GM21528 (cell line): ENCODE measurements around the gene CDYL.

Experiments used
- ATAC-seq: cut with Tn5 transposase; IDR thresholded peaks from one replicate; pipeline ENCODE4 v1.9.1; 2021; ENCODE audit warnings: mild to moderate bottlenecking, moderate library complexity; ENCODE audit not compliant: unreplicated experiment, low FRiP score

CDYL gene

GRCh38 chr6:4929097-4929718, 153.0 kb downstream of the CDYL start:
- ATAC-seq = no peak

- ATAC-seq = no peak
These were observed 154.0 kb downstream of the CDYL start for GRCh38 chr6:4930025-4930691.

GRCh38 chr6:4931530-4932227, 155.5 kb downstream of the CDYL start:
- ATAC-seq = no peak

GRCh38 chr6:4932228-4932903, 156.2 kb downstream of the CDYL start:
- no peak for ATAC-seq

GRCh38 chr6:4935486-4935885, 159.3 kb downstream of the CDYL start:
- no peak for ATAC-seq

GRCh38 chr6:4935975-4936680, 159.9 kb downstream of the CDYL start:
- ATAC-seq = no peak

GRCh38 chr6:4936681-4937041, 160.5 kb downstream of the CDYL start:
- no peak for ATAC-seq

GRCh38 chr6:4937414-4937813, 161.2 kb downstream of the CDYL start:
- no peak for ATAC-seq

GRCh38 chr6:4939241-4939640, 163.0 kb downstream of the CDYL start:
- ATAC-seq = no peak

GRCh38 chr6:4940416-4940815, 164.2 kb downstream of the CDYL start:
- ATAC-seq = no peak

GRCh38 chr6:4941782-4942672, 165.8 kb downstream of the CDYL start:
- no peak for ATAC-seq

- no peak for ATAC-seq
These were observed 166.4 kb downstream of the CDYL start for GRCh38 chr6:4942673-4943009.

- no peak for ATAC-seq
These were observed 167.5 kb downstream of the CDYL start for GRCh38 chr6:4943716-4944115.

GRCh38 chr6:4944325-4944724, 168.1 kb downstream of the CDYL start:
- ATAC-seq = no peak

- no peak for ATAC-seq
These were observed 170.3 kb downstream of the CDYL start for GRCh38 chr6:4946521-4946920.

- no peak for ATAC-seq
These were observed 171.5 kb downstream of the CDYL start for GRCh38 chr6:4947716-4948115.

- no peak for ATAC-seq
These were observed 172.7 kb downstream of the CDYL start for GRCh38 chr6:4948781-4949450.

GRCh38 chr6:4950076-4950475, 173.9 kb downstream of the CDYL start:
- ATAC-seq = no peak

GRCh38 chr6:4950836-4951533, 174.8 kb downstream of the CDYL start:
- ATAC-seq = no peak
